Measurements from ENCODE around the gene E2F8. TPM values are rescaled to one million over a fixed set of nuclear protein-coding genes. Genes with fewer than 3 reads are reported as not detected.

Gene E2F8
- total RNA-seq, 4 donors from 2014 or later, result 0.17 TPM; not detected in 3

DNA sequence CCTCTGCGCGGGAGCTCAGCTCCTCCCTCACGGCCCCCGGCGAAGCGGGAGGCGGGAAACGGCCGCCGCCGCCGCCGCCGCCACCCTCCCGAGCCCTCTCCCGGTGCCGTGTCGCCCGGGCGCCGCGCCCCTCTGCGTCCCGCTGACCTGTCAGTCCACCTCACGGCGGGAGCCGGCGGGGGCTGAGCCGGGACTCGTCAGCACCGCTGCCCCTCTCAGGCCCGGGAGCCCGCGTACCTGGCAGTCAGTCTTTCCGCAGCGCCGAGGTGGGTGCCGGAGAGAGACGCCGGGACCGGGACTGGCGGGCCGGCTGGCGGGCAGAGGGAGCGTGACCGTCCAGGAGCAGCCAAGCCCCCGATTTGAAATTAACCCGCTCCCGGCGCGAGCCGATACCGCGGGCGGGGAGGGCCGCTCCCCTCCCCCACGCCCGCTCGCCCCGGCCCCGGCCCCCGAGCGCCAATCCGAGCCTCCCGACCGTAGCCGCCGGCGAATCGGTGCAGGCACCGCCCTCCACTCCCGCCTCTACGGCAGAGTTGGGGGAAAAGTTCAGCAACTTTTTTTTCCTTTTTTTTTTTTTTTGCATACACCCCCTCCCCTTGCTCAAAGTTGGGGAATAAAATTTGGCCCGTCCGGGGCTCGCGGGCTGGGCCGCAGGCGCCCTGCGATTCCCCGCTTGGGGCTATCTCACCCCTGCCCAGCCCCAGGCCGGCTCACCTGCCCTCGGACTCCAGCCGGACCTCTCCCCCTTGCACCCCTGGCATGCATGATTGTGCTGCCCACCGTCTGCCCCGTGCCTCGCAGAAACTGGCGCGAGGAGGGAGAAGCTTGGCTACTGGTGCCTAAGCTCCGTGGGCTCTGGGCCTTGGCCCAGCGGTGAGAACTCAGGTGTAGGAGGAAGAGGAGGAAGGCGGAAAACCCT, 774 bp upstream of the E2F8 start:
- intact Hi-C loops (cut with DNase I), result no loop called here
- DNase-seq (ENCODE audit: extremely low spot score), result no peak
- WGBS, result under 1% methylated on average over 32 of the region's 92 CpGs
- Histone ChIP-seq H3K27ac (replicated peaks in 1 of 4) (no peak overlapping the region), H3K4me3 (peak overlapping the region; percentile 58 to 80 (median 63)), H3K4me1 (peaks cover 21 to 29% (median 27%) of the 10 kb centered on the region in 4 donors), H3K27me3 (peaks cover 0 to 78% (median 36%) of the 10 kb centered on the region in 4 donors), H3K36me3 (no peaks in the 10 kb centered on the region), H3K9me3 (no peaks in the 10 kb centered on the region)
- TF ChIP-seq POLR2AphosphoS5 (IDR thresholded peaks at IDR 0.05), result no peak
- TF ChIP-seq EP300 (IDR thresholded peaks at IDR 0.05), result no peak

DNA sequence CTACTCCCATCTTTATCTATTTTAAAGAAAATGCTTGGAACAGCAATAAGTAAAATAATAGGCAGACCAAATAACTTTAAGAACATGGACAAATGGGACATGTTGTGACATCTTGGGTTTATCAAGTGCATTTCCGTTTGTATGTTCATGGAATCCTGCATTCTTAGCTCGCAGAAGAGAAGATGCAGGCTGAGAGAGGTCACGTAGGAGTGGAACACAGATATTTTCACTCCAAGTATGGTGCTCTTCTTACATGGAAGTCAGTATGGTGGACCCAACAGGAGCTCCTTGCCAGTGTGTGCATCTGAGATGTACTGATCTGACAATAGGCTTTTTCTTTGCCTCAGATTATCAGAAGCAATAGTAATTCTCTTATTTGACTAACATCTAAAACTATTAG, 1.7 kb downstream of the E2F8 start:
- H3K4me3 ChIP-seq, result no peak overlapping the region
- peak; percentile 0 for DNase-seq (ENCODE audit: extremely low spot score)
- WGBS, result 93% methylated on average over 3 of the region's 3 CpGs
- no peak overlapping the region for H3K27ac ChIP-seq (replicated peaks in 1 of 4)
- peaks cover 0 to 62% (median 32%) of the 10 kb centered on the region in 4 donors for H3K27me3 ChIP-seq
- no peaks in the 10 kb centered on the region for H3K36me3 ChIP-seq
- peaks cover 21 to 29% (median 27%) of the 10 kb centered on the region in 4 donors for H3K4me1 ChIP-seq
- no peak for TF ChIP-seq POLR2A (IDR thresholded peaks at IDR 0.05; ENCODE audit: low read depth)
- TF ChIP-seq EP300 (IDR thresholded peaks at IDR 0.05), result no peak
- no peak for TF ChIP-seq POLR2AphosphoS5 (IDR thresholded peaks at IDR 0.05)
- TF ChIP-seq, protein P1, sequence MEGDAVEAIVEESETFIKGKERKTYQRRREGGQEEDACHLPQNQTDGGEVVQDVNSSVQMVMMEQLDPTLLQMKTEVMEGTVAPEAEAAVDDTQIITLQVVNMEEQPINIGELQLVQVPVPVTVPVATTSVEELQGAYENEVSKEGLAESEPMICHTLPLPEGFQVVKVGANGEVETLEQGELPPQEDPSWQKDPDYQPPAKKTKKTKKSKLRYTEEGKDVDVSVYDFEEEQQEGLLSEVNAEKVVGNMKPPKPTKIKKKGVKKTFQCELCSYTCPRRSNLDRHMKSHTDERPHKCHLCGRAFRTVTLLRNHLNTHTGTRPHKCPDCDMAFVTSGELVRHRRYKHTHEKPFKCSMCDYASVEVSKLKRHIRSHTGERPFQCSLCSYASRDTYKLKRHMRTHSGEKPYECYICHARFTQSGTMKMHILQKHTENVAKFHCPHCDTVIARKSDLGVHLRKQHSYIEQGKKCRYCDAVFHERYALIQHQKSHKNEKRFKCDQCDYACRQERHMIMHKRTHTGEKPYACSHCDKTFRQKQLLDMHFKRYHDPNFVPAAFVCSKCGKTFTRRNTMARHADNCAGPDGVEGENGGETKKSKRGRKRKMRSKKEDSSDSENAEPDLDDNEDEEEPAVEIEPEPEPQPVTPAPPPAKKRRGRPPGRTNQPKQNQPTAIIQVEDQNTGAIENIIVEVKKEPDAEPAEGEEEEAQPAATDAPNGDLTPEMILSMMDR (IDR thresholded peaks at IDR 0.05), result no peak
- H3K9me3 ChIP-seq, result no peaks in the 10 kb centered on the region
- intact Hi-C loops (cut with DNase I), result no loop called here

DNA sequence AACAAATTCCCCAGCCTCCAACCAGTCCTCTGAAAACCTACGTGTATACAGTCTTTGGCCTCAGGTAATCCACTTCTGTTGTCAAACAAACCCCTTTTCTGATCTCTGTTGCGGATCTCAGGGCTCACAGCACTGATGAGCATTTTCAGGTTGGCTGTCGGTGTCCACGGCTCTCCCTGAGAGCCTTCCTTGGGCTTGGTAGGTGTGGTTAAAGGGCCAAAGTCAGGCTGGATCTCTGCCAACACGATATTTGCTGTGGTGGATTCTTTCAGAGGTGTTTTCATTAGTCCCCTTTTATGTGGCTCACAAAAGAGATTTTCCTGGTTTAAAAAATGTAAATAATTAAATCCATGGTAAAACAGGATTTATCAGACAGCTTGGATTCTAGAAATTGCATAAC, 2.9 kb downstream of the E2F8 start:
- H3K4me1 ChIP-seq, result peaks cover 21 to 28% (median 27%) of the 10 kb centered on the region in 4 donors
- TF ChIP-seq, protein P1 (IDR thresholded peaks at IDR 0.05), result no peak
- TF ChIP-seq POLR2AphosphoS5 (IDR thresholded peaks at IDR 0.05), result no peak
- no peak for TF ChIP-seq EP300 (IDR thresholded peaks at IDR 0.05)
- TF ChIP-seq POLR2A (IDR thresholded peaks at IDR 0.05; ENCODE audit: low read depth), result no peak
- H3K27ac ChIP-seq (replicated peaks in 1 of 4), result no peak overlapping the region
- intact Hi-C loops (cut with DNase I), result no loop called here
- peak; percentile 62 for DNase-seq (ENCODE audit: extremely low spot score)
- H3K9me3 ChIP-seq, result no peaks in the 10 kb centered on the region
- no peak overlapping the region for H3K4me3 ChIP-seq
- no peaks in the 10 kb centered on the region for H3K36me3 ChIP-seq
- peaks cover 0 to 53% (median 26%) of the 10 kb centered on the region in 4 donors for H3K27me3 ChIP-seq
- 89% methylated on average over 5 of the region's 5 CpGs for WGBS

DNA sequence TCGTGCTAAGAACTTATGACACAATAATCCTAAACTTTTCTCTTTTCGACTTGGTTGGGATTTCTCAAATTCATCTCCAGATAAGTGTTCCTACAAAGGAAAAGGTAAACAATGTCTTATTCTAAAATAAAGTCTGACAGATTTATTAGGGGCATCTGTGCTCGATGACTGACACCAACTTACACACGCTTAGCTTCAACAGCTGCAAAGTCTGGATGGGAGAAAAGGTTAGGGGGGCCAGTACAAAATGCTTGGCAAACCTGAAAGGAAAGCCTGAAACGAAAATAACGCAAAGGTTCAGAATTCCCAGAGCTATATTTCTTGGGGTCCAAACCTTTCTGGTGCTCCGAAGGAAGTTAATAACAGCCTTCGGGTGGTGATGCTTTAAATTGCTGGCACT, 3.4 kb downstream of the E2F8 start:
- Histone ChIP-seq H3K36me3 (no peaks in the 10 kb centered on the region), H3K27me3 (peaks cover 0 to 49% (median 21%) of the 10 kb centered on the region in 4 donors), H3K27ac (replicated peaks in 1 of 4) (no peak overlapping the region), H3K9me3 (no peaks in the 10 kb centered on the region), H3K4me3 (no peak overlapping the region), H3K4me1 (peaks cover 20 to 24% (median 24%) of the 10 kb centered on the region in 4 donors)
- intact Hi-C loops (cut with DNase I), result no loop called here
- no peak for DNase-seq (ENCODE audit: extremely low spot score)
- 87% methylated on average over 8 of the region's 8 CpGs for WGBS
- TF ChIP-seq POLR2AphosphoS5 (IDR thresholded peaks at IDR 0.05), result no peak
- no peak for TF ChIP-seq POLR2A (IDR thresholded peaks at IDR 0.05; ENCODE audit: low read depth)
- no peak for TF ChIP-seq EP300 (IDR thresholded peaks at IDR 0.05)

DNA sequence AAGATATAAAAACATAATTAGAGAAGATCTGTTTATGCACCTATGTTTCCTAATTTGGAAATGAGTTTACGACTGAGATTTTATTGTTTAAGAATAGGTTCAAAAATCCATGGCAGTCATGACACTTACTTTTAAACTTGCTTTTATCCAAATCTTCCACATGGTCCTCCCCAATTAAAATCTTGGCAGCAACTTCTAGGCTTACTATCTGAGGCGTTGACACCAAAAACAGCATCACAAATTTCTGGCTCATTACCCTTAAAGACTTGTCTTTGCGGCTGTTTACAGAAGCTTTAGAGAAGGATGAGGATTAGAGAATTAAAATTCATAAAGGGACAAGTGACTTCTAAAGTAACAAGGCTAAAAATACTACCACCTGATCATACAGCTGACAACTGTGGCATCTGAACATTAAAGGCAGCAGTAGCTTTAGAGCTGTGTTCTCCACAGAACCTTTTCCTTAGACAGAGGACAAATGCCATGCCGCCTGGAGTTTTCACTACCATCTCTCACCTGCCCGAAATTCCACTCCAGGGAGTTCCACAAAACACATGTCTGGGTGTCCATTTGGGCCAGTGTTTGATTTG, 6.4 kb downstream of the E2F8 start:
- TF ChIP-seq, protein P1 (IDR thresholded peaks at IDR 0.05), result no peak
- no peak for TF ChIP-seq POLR2AphosphoS5 (IDR thresholded peaks at IDR 0.05)
- no peak for TF ChIP-seq POLR2A (IDR thresholded peaks at IDR 0.05; ENCODE audit: low read depth)
- no peak for TF ChIP-seq EP300 (IDR thresholded peaks at IDR 0.05)
- no peaks in the 10 kb centered on the region for H3K4me1 ChIP-seq
- intact Hi-C loops (cut with DNase I), result no loop called here
- H3K27ac ChIP-seq (replicated peaks in 1 of 4), result no peak overlapping the region
- no peak overlapping the region for H3K4me3 ChIP-seq
- 93% methylated on average over 5 of the region's 5 CpGs for WGBS
- no peaks in the 10 kb centered on the region for H3K36me3 ChIP-seq
- peak; percentile 7 for DNase-seq (ENCODE audit: extremely low spot score)
- H3K27me3 ChIP-seq, result peaks cover 0 to 24% (median 3%) of the 10 kb centered on the region in 4 donors
- no peaks in the 10 kb centered on the region for H3K9me3 ChIP-seq

Data from esophagus muscularis mucosa (tissue), 4 donors.